ENCODE data around the gene RBM45.
"Not testable (repeated sequence)": the region's sequence is repeated elsewhere in the genome, so short reads cannot be mapped to it uniquely, and the experiment has no call there.

RBM45 gene

GRCh38 chr2:178108176-178108575, 4.1 kb upstream of the RBM45 start:
- DNase-seq: no peak

DNA sequence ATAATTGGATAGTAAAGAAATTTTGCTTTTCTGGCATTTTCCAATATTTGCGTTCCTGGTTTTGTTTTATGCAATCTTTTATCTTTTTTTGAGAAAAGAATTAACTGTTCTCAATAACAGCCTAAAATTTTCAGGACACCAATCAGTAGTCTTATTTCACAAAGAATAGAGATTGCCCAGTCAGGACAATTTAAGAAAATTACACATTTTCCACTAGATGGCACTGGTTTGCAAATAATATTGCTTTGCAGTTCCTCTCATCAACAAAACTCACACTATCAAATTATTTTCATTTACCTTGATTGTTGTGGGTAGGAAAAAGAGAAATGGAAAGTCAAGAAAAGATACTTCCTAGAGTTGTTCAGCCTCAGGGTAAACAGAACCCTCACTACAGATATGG, 2.4 kb upstream of the RBM45 start:
- peak; percentile 23 for DNase-seq

- DNase-seq: no peak
Observed at GRCh38 chr2:178110681-178111080, 1.6 kb upstream of the RBM45 start.

DNA sequence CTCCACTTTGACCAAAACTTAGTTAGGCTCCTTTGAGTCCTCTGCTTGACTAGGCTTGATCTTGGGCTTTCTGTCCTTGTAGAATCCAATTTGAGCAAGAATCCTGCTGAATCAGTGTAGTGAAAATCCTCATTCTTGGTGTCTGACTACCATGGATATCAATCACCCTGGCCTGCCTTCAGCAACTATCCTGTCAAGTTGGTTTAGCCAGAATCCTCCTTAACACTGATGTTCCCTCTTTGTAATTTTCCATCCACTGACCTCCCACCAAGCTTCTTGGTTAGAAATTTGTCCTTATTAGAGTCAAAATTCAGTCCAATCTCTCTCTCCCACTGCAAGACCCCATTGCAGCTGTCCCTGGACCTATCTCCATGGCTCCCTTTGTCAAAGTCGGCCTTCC, 494 bp upstream of the RBM45 start:
- no peak for DNase-seq

DNA sequence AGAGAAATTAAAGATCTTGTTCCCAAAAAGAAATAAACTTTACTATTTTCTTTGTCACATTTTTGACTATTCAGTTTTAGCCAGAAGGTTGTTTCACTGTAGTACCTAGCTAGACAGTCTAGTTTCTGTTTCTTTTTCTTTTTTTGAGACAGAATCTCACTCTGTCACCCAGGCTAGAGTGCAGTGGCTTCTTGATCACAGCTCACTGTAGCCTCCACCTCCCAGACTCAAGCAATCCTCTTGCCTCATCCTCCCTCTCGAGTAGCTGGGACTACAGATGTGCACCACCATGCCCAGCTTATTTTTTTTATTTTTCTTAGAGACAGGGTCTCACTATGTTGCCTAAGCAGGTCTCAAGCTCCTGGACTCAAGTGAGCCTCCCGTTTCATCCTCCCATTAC, 2.2 kb downstream of the RBM45 start:
- DNase-seq: no peak

DNA sequence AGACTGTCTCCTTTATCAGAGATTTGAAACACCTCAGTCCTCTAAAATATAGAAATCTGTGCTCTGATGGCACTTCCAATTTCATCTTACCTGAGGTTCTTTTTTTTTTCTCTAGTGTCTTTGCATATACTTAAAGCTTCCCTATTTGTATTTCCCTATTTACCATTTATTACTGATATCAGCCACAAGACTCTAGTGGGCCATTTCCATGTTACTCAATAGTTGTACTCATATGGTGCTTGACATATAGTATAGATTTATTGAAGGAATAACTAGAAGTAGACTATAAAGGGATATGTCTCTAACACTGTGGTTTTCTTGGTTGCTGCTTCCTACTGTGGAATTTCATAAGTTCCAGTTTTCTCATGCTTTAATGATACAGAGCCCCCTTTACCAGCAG, 3.0 kb downstream of the RBM45 start:
- DNase-seq: no peak

- no peak for DNase-seq
Observed at GRCh38 chr2:178117725-178118124, 5.5 kb downstream of the RBM45 start.

DNA sequence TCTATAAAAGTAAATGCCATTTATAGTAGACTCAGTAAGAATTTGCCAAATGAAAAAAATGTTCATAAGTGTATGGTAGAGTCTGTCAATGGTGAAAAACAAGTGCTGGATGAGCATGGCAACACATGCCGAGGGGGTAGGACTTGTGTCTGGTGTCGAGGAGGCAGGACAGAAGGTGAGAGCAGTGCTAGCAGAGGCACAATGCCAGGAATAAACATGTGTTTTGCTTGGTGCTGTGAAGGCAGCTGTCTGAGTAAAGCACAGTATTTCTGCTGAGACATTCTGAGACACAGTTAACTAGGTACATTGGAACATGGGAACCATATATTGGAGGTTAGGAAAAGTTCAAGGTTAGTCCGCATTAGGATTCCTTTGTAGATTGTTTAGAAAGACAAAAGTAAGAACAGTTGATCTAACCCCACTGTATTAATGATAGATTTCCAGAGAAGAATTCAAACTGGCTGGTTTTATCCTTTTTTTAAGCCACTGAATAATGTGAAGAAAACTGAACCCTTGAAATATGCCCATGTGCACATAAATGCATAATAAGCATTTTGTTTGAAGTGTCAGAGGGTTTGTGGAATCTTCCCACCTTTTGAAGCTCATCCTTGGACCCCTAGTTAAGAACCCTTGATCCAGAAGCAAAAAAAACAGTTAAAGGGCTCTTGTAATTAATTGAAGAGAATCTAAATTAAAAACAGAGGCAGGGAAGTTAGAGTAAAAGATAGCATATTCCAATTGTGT, 7.1 kb downstream of the RBM45 start:
- no peak for DNase-seq

GRCh38 chr2:178123163-178123562, 10.9 kb downstream of the RBM45 start:
- DNase-seq: no peak

DNA sequence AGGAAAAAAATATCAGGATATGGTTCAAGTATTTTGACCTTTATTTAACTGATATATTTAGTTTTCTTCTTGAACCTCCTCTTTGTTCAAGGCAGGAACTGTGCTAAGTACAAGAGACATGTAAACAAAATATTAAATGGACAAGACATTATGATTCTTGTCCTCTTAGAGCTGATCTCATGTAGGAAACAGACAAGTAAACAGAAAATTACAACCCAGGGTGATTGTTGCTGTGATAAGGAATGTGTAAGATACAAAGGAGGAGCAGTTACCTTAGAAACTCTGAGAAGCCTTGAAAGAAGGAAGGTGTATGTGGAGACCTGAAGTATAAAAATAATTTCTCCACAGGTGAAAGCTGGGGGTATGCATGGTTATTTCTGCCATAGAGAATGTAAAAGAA, 12.9 kb downstream of the RBM45 start:
- no peak for DNase-seq

GRCh38 chr2:178125862-178126261, 13.6 kb downstream of the RBM45 start:
- DNase-seq: no peak

DNA sequence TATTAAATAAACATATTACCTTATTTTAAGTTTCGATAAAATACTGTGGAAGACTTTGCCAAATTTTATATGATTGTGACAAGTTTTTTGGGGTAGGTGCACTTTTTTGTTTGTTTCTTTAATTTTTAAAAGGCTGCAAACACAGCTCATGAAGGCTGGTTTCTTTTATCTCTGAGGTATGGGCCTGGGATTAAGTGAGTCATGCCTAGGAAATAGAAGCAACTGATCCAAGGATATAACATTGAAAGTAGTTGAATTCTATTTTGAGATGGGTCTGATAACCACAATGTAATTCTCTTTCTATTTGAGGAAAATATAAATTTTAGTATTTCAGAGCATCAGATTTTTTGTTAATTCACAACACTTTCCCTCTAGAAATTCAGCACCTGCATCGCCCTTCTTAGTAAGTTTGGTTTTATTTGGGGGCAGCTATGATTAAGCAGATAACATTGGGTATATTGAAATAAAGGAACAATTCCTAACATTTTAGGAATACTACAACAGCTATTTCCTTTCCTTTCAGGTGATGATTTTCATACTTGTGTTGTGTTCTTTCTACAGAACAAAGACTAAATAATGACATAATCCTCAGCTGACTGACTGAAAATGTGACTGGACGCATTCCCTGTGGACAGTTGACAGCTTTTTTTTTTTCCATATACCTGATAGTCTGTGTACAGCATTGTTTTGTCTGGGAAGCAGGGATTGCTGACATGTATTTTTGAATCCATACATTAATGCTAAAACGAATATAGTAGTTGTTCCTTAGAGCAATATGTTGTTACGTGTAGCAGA, 16.8 kb downstream of the RBM45 start:
- no peak for DNase-seq

DNA sequence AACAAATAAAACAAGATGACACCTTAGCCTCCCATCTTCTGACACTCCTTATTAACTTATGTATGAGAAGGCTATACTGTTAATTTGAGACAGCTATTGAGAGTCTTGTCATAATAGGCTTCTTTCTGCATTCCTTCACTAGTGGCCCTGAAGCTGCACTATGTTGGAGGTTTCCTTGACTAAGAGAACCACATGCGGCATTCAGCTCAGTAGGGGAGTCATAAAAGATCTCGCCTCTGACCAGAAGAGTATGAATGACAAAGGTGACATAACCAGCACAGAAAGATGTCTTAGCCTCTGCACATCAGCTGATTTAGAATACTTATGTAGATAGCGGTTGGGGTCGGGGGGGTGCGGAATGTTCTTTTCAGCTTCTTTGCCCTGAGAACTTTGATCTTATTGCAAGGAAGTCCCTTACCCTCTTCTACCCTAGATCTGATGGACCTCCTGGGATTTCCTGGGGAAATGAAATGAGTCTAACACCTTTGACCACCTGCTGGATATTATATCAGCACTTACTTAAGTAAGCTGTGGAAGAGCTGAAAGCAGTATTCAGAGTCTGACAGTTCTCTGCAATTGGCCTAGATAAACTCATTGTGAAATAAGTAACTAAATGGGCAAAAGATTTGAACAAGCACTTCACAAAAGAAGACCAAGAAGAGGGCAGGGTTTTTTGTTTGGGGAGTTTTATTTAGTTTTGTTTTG, 24.2 kb downstream of the RBM45 start:
- no peak for DNase-seq

DNA sequence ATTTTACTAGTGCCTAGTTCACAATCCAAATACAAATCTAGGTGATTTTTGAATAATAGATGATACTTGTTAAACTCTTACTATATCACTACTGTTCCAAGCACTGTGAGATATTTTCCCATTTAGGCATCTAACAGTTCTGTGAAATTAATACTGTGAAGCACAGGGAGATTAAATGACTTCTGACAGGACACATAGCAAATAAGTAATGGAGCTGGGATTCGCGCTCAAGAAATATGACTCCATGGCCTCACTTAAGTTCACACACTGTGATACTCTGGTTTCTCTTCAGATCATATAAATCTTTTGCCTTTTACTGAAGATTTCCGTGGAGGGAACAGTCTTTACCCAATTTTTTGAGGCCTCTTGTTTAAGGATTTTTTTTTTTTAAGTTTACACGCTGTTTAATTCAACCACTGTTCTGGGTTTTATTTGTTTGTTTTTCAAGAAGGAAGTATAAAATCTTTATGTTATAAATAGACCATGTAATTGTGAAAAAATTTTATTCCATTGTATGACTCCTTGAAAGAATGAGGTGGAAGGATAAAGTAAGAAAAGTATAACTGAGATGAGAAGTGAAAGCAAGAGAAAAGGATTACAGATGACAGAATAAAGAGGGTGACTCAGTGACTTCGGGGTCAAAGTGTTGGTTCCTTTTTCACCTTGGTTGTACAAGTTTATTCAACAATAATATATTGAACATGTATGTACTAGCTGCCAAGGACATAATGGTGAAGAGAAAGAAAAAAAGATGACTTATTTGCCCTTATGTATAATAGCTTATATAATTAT, 30.2 kb downstream of the RBM45 start:
- no peak for DNase-seq

DNA sequence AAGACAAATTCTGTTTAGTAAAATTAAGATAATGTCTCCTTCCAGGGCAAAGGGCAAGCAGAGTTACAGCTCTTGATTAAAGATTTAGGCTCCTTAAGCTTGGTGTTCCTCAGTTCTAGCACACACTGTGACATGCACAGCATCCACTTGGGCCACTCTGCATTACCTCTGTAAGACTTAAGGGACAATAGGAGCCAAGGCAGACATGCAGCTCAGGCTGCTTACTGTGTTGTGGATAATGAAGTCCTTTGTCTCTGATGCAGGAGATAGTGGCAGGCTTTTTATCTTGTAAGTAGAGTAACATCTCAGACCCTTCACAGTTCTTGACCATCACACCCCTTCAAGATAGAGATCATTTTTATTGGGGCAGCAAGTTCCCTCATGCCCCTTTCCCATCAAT, 31.2 kb downstream of the RBM45 start:
- DNase-seq: no peak

DNA sequence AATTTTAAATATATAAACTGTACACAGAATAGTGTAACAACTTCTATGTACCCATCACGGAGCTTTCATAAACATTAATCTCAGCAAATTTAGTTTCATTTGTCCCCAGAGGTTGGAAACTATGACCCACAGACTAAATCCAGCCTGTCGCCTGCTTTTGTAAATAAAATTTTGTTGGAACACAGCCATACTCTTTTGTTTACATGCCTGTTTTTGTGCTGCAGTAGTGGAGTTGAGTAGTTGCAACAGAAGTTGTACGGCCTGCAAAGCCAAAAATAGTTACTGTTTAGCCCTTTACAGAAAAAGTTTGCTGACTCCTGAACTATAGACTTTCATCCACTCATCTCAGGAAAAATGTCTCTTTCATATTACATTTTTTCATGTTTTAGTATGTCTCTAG, 39.8 kb downstream of the RBM45 start:
- no peak for DNase-seq

DNA sequence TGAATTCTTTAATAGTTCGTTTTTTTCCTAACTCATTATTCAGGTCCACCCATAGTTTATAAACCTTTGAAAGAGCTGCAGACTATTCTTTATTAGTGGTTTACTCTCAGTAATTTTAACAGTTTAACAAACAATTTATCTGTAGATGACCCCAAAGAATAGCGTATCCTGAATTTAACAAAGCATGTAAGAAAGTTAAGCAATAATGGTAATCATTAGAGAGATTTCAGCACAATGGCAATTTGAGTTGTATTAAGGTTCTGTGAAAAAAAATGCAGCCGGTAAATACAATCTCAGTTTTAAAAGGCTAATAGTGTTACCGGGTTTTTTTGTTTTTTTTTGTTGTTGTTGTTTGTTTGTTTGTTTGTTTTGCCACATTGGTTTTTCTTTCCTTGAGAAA, 40.3 kb downstream of the RBM45 start:
- no peak for DNase-seq

- no peak for DNase-seq
Observed at GRCh38 chr2:178152977-178153376, 40.7 kb downstream of the RBM45 start.

GRCh38 chr2:178153878-178154277, 41.6 kb downstream of the RBM45 start:
- not testable (repeated sequence) for DNase-seq

GRCh38 chr2:178155524-178155923, 43.3 kb downstream of the RBM45 start:
- no peak for DNase-seq

DNA sequence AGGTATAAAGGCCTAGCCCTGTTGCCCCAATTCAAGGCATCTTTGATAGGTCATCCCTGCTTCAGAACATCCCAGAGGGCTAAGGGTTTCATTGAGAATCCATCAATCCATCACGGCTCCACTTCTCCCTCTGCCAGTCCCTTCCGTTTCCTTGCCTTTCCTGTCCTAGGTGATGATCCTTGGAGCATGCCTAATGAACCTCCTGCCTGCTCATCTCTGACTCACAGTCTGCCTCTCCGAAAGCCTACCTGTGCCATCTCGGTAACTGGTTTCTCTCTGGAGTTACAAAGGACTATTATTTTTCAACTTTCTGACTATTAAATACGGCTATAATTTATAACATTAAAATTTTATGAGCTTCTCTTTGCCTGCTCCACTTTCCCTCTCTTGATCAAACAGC, 45.3 kb downstream of the RBM45 start:
- no peak for DNase-seq

DNA sequence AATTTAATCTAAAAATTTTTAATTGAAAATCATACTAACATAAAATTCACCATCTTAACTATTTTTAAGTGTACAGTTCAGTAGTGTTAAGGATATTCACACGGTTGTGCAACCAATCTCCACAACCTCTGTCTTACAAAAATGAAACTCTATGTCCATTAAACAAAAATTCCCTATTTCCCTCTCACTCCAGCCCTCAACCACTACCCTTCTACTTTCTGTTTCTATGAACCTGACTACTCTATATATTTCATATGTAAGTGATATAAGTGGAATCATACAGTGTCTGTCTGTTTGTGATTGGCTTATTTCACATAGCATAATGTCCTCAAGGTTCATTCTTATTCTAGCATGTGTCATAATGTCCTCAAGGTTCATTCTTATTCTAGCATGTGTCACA, 47.7 kb downstream of the RBM45 start:
- no peak for DNase-seq

DNA sequence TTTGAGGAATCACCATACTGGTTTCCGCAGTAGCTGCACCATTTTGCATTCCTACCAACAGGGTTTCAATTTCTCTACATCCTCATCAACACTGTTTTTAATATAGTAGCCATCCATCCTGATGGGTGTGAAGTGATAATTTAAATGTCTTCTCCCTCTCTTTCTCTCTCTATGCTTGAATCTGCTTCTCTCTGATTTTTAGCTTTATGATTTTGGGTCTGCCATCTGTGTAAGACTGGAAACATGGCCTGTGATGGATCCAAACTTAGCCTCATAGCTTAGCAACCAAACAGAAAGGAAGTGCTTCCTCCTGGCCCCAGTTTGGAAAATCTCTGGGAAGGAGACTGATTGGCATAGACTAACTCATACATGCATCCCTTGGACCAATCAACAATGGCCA, 48.4 kb downstream of the RBM45 start:
- DNase-seq: no peak
